SU-DHL-6 (cell line): ENCODE data around the gene CRADD.

Experiments used
- H2AFZ ChIP-seq: fragments of 200-600 bp; sonication (generic); 2 replicates; pipeline ENCODE4 v1.6.1; 2014; ENCODE audit warnings: low read depth, mild to moderate bottlenecking, moderate library complexity, mixed read lengths, antibody characterized with exemption, low read length; ENCODE audit not compliant: severe bottlenecking
- H3F3A ChIP-seq: fragments of 200-600 bp; shearing (Covaris generic); 2 replicates; pipeline ENCODE4 v1.6.0; 2016; ENCODE audit warnings: antibody characterized with exemption, mild to moderate bottlenecking; ENCODE audit not compliant: insufficient read depth
- H3K27ac ChIP-seq: fragments of 200-600 bp; sonication (generic); 2 replicates; pipeline ENCODE4 v1.5.1; 2016; ENCODE audit warnings: low read depth, mild to moderate bottlenecking, low read length, moderate library complexity, mixed read lengths
- H3K27me3 ChIP-seq: fragments of 200-600 bp; sonication (generic), shearing (Covaris generic); 2 replicates; pipeline ENCODE4 v1.6.0; 2014; ENCODE audit warnings: mild to moderate bottlenecking, low read length
- H3K36me3 ChIP-seq: fragments of 200-600 bp; sonication (generic); 2 replicates; pipeline ENCODE4 v1.6.1; 2014; ENCODE audit warnings: mild to moderate bottlenecking, low read length, mixed read lengths
- H3K4me2 ChIP-seq: fragments of 300-600, 200-600 bp; shearing (Covaris generic), sonication (generic); 2 replicates; pipeline ENCODE4 v1.6.0; 2014; ENCODE audit warnings: low read length, low read depth, mild to moderate bottlenecking; ENCODE audit not compliant: poor library complexity, severe bottlenecking
- H3K4me3 ChIP-seq: fragments of 200-600 bp; sonication (generic); 2 replicates; pipeline ENCODE4 v1.5.1; 2014; ENCODE audit warnings: antibody characterized with exemption, low read length, mild to moderate bottlenecking, mixed read lengths; ENCODE audit not compliant: insufficient read depth, poor library complexity, severe bottlenecking
- H3K79me2 ChIP-seq: fragments of 200-600 bp; sonication (generic); 2 replicates; pipeline ENCODE4 v1.6.1; 2014; ENCODE audit warnings: mild to moderate bottlenecking, low read length, moderate library complexity; ENCODE audit not compliant: insufficient read depth
- H3K9ac ChIP-seq: fragments of 200-600 bp; sonication (generic); 2 replicates; pipeline ENCODE4 v1.7.0; 2014; ENCODE audit warnings: mild to moderate bottlenecking, low read length
- H3K9me2 ChIP-seq: fragments of 200-600 bp; sonication (generic); replicated peaks from 2 replicates; pipeline ENCODE4 v1.6.1; 2014; ENCODE audit warnings: low read length; ENCODE audit not compliant: insufficient read depth
- H3K9me3 ChIP-seq: fragments of 200-600 bp; sonication (generic); 2 replicates; pipeline ENCODE4 v1.6.1; 2014; ENCODE audit warnings: low read length, mixed read lengths; ENCODE audit not compliant: insufficient read depth
- H4K20me1 ChIP-seq: fragments of 200-600 bp; sonication (generic); 2 replicates; pipeline ENCODE4 v1.6.1; 2014; ENCODE audit warnings: low read depth, mild to moderate bottlenecking, antibody characterized with exemption, low read length, moderate library complexity, mixed read lengths
- CTCF ChIP-seq: fragments of 200-600 bp; sonication (generic); IDR thresholded peaks from one replicate; pipeline ENCODE4 v1.5.1; 2017; ENCODE audit warnings: antibody characterized with exemption, mild to moderate bottlenecking, low read length, moderate library complexity; ENCODE audit not compliant: insufficient read depth, poor library complexity, severe bottlenecking
- EZH2phosphoT487 ChIP-seq: fragments of 200-600 bp; sonication (generic), shearing (Covaris generic); conservative IDR thresholded peaks from 2 replicates; pipeline ENCODE4 v1.6.1; 2018; ENCODE audit warnings: mild to moderate bottlenecking, antibody characterized with exemption, low read length, moderate library complexity, mixed read lengths

Gene CRADD

GRCh38 chr12:93901739-93902138 lies 224.6 kb downstream of the CRADD start:
- Histone ChIP-seq H3K9me2 (no peaks in the 10 kb centered on the region), H3F3A (no peaks in the 10 kb centered on the region), H3K9ac (no peak overlapping the region), H3K36me3 (no peaks in the 10 kb centered on the region), H3K79me2 (no peaks in the 10 kb centered on the region), H3K4me2 (no peak overlapping the region), H3K27ac (no peak overlapping the region), H3K4me3 (no peak overlapping the region), H4K20me1 (no peaks in the 10 kb centered on the region), H2AFZ (no peak overlapping the region), H3K9me3 (no peaks in the 10 kb centered on the region), H3K27me3 (no peaks in the 10 kb centered on the region)
- TF ChIP-seq CTCF (no peak), EZH2phosphoT487 (no peak)

GRCh38 chr12:93902192-93902591 lies 225.0 kb downstream of the CRADD start:
- no peaks in the 10 kb centered on the region for H3K27me3 ChIP-seq
- H3K4me3 ChIP-seq: no peak overlapping the region
- no peak overlapping the region for H2AFZ ChIP-seq
- H3F3A ChIP-seq: no peaks in the 10 kb centered on the region
- no peak overlapping the region for H3K4me2 ChIP-seq
- no peak overlapping the region for H3K9ac ChIP-seq
- no peaks in the 10 kb centered on the region for H3K9me3 ChIP-seq
- H3K36me3 ChIP-seq: no peaks in the 10 kb centered on the region
- no peaks in the 10 kb centered on the region for H3K9me2 ChIP-seq
- TF ChIP-seq CTCF: no peak
- no peak for TF ChIP-seq EZH2phosphoT487
- H3K79me2 ChIP-seq: no peaks in the 10 kb centered on the region
- no peaks in the 10 kb centered on the region for H4K20me1 ChIP-seq
- no peak overlapping the region for H3K27ac ChIP-seq

GRCh38 chr12:93902736-93903562 lies 225.8 kb downstream of the CRADD start:
- H3K9me3 ChIP-seq: no peaks in the 10 kb centered on the region
- H3K27ac ChIP-seq: no peak overlapping the region
- no peak overlapping the region for H3K4me3 ChIP-seq
- no peaks in the 10 kb centered on the region for H3K36me3 ChIP-seq
- TF ChIP-seq EZH2phosphoT487 (no peak), CTCF (no peak)
- no peaks in the 10 kb centered on the region for H3K9me2 ChIP-seq
- no peak overlapping the region for H3K4me2 ChIP-seq
- no peaks in the 10 kb centered on the region for H3K27me3 ChIP-seq
- no peak overlapping the region for H3K9ac ChIP-seq
- no peaks in the 10 kb centered on the region for H3K79me2 ChIP-seq
- no peaks in the 10 kb centered on the region for H4K20me1 ChIP-seq
- H3F3A ChIP-seq: no peaks in the 10 kb centered on the region
- H2AFZ ChIP-seq: no peak overlapping the region
